ENCODE data around the gene LRRC4B. TPM values are rescaled to one million over a fixed set of nuclear protein-coding genes. Genes with fewer than 3 reads are reported as not detected.

LRRC4B gene
- total RNA-seq, 4 donors from 2014 or later = 0.18 to 1.5 (median 0.44) TPM

DNA sequence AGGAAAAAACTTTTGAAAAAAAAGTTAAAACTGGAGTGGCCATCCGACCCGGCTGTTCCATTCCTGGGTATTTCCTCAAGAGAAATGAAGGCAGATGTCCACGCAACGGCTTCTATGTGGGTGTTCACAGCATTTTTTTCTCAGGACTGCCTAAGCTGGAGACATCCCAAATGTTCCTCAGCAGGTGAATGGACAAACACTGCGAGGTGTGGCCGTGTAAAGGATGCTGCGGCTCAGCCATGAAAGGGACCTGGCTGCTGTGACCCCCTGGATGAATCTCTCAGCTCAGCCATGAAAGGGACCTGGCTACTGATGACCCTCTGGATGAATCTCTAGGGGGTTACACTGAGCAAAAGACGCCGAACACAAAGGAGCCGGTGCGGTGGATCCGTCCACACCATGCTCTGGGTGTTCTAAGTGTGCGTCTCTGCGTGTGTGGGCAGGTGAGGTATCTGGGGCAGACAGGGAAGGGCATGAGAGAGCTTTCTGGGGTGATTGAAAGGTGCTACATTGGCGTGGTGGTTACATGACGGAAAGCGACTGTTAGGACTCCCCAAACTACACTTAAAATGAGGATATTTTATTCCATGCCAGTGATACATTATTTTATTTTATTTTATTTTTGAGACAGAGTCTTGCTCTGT, 47.3 kb downstream of the LRRC4B start:
- H3K27ac ChIP-seq = no peak overlapping the region
- intact Hi-C loops (cut with DNase I) = no loop called here
- H3K27me3 ChIP-seq = peaks cover 0 to 7% (median 0%) of the 10 kb centered on the region in 4 donors
- no peak for DNase-seq
- no peak overlapping the region for H3K4me3 ChIP-seq
- WGBS, 2 donors = 72 to 77% methylated on average over 17 of the region's 17 CpGs
- no peaks in the 10 kb centered on the region for H3K4me1 ChIP-seq
- no peak for TF ChIP-seq POLR2A (IDR thresholded peaks at IDR 0.05)
- TF ChIP-seq, protein P1, sequence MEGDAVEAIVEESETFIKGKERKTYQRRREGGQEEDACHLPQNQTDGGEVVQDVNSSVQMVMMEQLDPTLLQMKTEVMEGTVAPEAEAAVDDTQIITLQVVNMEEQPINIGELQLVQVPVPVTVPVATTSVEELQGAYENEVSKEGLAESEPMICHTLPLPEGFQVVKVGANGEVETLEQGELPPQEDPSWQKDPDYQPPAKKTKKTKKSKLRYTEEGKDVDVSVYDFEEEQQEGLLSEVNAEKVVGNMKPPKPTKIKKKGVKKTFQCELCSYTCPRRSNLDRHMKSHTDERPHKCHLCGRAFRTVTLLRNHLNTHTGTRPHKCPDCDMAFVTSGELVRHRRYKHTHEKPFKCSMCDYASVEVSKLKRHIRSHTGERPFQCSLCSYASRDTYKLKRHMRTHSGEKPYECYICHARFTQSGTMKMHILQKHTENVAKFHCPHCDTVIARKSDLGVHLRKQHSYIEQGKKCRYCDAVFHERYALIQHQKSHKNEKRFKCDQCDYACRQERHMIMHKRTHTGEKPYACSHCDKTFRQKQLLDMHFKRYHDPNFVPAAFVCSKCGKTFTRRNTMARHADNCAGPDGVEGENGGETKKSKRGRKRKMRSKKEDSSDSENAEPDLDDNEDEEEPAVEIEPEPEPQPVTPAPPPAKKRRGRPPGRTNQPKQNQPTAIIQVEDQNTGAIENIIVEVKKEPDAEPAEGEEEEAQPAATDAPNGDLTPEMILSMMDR (IDR thresholded peaks at IDR 0.05) = no peak
- H3K9me3 ChIP-seq = no peaks in the 10 kb centered on the region
- no peaks in the 10 kb centered on the region for H3K36me3 ChIP-seq

DNA sequence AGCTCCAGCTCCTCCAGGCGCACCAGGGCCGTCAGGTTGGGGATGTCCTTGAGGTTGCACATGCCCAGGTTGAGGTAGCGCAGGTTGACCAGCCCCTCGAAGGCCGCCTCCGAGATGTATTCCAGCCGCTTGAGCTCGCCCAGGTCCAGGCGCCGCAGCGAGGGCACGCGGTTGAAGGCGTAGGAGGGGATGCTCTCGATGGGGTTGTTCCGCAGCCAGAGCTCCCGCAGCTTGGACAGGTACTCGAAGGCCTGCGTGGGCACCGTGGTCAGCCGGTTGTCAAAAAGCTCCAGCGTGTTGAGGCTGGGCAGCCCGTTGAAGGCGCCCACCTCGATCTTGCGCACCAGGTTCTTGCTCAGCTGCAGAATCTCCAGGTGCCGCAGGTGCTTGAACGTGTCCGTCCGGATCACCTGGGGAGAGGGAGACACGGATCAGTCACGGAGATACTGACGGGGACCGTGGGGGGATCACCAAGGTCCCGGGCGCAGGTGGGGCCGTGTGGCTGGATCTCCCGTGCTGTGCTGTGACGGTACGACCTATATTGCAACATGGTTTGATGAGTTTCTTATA, 49.1 kb downstream of the LRRC4B start:
- DNase-seq = no peak
- Histone ChIP-seq H3K9me3 (no peaks in the 10 kb centered on the region), H3K27me3 (peaks cover 0 to 16% (median 0%) of the 10 kb centered on the region in 4 donors), H3K36me3 (no peaks in the 10 kb centered on the region), H3K4me3 (no peak overlapping the region), H3K4me1 (no peaks in the 10 kb centered on the region), H3K27ac (no peak overlapping the region)
- TF ChIP-seq, protein P1 (IDR thresholded peaks at IDR 0.05) = no peak
- intact Hi-C loops (cut with DNase I) = no loop called here
- WGBS, 2 donors = 75 to 100% methylated on average over 7 to 14 of the region's 40 CpGs

DNA sequence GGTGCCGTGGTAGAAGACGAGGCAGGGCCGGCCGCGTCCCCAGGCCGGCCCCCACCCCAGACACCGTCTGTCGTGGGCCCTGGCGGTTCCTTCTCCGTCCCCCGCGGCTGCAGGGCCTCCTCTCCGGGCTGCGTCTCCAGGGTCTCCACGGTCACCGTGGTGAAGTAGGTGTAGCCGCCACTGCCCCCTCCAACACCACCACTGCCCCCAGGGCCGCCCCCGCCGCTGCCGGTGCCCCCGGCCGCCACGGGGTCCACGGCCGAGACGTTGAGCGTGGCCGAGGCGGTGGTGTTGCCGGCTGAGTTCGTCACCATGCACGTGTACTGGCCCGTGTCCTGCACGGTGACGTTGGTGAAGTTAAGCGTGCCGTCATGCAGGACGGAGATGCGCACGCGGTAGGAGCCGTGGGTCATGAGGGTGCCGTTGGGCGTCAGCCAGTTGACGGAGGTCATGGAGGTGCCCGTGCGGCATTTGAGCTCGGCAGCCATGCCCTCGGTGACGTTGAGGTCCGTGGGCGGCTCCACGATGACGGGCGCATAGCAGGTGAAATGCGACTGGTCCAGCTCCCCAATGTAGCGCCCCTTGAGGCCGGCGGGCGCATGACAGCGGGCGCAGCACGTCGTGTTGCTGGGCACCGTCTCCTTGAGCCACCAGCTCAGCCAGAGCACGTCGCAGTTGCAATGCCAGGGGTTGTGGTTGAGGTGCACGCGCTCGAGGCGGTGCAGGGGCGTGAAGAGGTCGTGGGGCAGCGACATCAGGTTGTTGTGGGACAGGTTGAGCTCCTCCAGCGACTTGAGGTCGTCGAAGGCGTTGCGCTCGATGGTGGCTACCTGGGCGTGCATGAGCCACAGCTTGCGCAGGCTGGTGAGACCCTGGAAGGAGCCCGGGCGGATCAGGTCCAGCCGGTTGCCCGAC, 49.9 kb downstream of the LRRC4B start:
- Histone ChIP-seq H3K27ac (no peak overlapping the region), H3K9me3 (no peaks in the 10 kb centered on the region), H3K4me3 (no peak overlapping the region), H3K27me3 (peaks cover 0 to 22% (median 0%) of the 10 kb centered on the region in 4 donors), H3K36me3 (no peaks in the 10 kb centered on the region), H3K4me1 (no peaks in the 10 kb centered on the region)
- TF ChIP-seq, protein P1 (IDR thresholded peaks at IDR 0.05) = no peak
- no peak for TF ChIP-seq POLR2A (IDR thresholded peaks at IDR 0.05)
- intact Hi-C loops (cut with DNase I) = no loop called here
- 88 to 98% methylated on average over 12 to 21 of the region's 87 CpGs for WGBS, 2 donors
- DNase-seq = no peak

DNA sequence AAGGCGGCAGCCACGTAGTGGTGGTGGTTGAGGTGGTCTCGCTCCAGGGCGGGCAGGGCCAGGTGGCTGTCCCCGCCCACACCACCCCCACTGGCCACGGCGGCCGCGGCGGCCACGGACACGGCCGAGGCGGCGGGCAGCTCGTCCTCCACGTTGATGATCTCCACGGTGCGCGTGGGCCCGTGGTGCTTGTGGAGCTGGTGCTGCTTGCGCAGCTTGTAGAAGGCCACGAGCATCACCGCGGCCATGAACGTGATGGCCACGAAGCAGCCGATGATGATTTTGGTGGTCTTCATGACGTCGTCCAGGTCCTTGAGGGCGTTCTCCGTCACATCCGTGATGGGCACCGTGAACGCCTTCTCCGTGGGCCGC, 50.5 kb downstream of the LRRC4B start:
- Histone ChIP-seq H3K4me3 (no peak overlapping the region), H3K27me3 (peaks cover 0 to 22% (median 0%) of the 10 kb centered on the region in 4 donors), H3K4me1 (no peaks in the 10 kb centered on the region), H3K36me3 (no peaks in the 10 kb centered on the region), H3K9me3 (no peaks in the 10 kb centered on the region), H3K27ac (no peak overlapping the region)
- 90 to 100% methylated on average over 2 to 6 of the region's 37 CpGs for WGBS, 2 donors
- TF ChIP-seq, protein P1 (IDR thresholded peaks at IDR 0.05) = no peak
- no peak for TF ChIP-seq POLR2A (IDR thresholded peaks at IDR 0.05)
- intact Hi-C loops (cut with DNase I) = no loop called here
- DNase-seq = no peak
